GM23248 (cell line): ENCODE results near the gene VRK1. TPM values are rescaled to one million over a fixed set of nuclear protein-coding genes. Genes with fewer than 3 reads are reported as not detected.

Source experiments
- DNase-seq: peaks from one replicate; pipeline ENCODE4 v3.0.0-alpha.2; 2015
- H2AFZ ChIP-seq: fragments of 200-600 bp; sonication (generic); 2 replicates; pipeline ENCODE4 v1.6.1; 2016; ENCODE audit warnings: antibody characterized with exemption
- H3F3A ChIP-seq: fragments of 200-600 bp; sonication (generic); 2 replicates; pipeline ENCODE4 v1.6.1; 2016; ENCODE audit warnings: mild to moderate bottlenecking, antibody characterized with exemption, mixed run types; ENCODE audit not compliant: insufficient read depth
- H3K27ac ChIP-seq: fragments of 200-600 bp; sonication (generic); 2 replicates; pipeline ENCODE4 v1.5.1; 2016; ENCODE audit warnings: mild to moderate bottlenecking
- H3K27me3 ChIP-seq: fragments of 200-600 bp; sonication (generic); replicated peaks from 2 replicates; pipeline ENCODE4 v1.6.1; 2016; ENCODE audit warnings: mild to moderate bottlenecking; ENCODE audit not compliant: insufficient read depth
- H3K36me3 ChIP-seq: fragments of 200-600 bp; sonication (generic); 2 replicates; pipeline ENCODE4 v1.6.1; 2016; ENCODE audit warnings: low read depth, mild to moderate bottlenecking
- H3K4me1 ChIP-seq: fragments of 200-600 bp; sonication (generic); 2 replicates; pipeline ENCODE4 v1.6.1; 2016; ENCODE audit warnings: mild to moderate bottlenecking; ENCODE audit not compliant: insufficient read depth
- H3K4me2 ChIP-seq: fragments of 200-600 bp; sonication (generic); one replicate; pipeline ENCODE4 v1.6.1; 2016; ENCODE audit warnings: mild to moderate bottlenecking; ENCODE audit not compliant: unreplicated experiment
- H3K4me3 ChIP-seq: fragments of 200-600 bp; sonication (generic); 2 replicates; pipeline ENCODE4 v1.5.1; 2016; ENCODE audit warnings: mild to moderate bottlenecking
- H3K79me2 ChIP-seq: fragments of 200-600 bp; sonication (generic); 2 replicates; pipeline ENCODE4 v1.6.1; 2016; ENCODE audit warnings: mild to moderate bottlenecking; ENCODE audit not compliant: insufficient read depth
- H3K9ac ChIP-seq: fragments of 200-600 bp; sonication (generic); 2 replicates; pipeline ENCODE4 v1.6.1; 2016; ENCODE audit warnings: mild to moderate bottlenecking
- H3K9me2 ChIP-seq: fragments of 200-600 bp; sonication (generic); 2 replicates; pipeline ENCODE4 v1.6.1; 2016; ENCODE audit warnings: mixed run types, mild to moderate bottlenecking, moderate library complexity; ENCODE audit not compliant: insufficient read depth
- H3K9me3 ChIP-seq: fragments of 200-600 bp; sonication (generic); one replicate; pipeline ENCODE4 v1.6.1; 2017; ENCODE audit warnings: low read depth
- H4K20me1 ChIP-seq: fragments of 200-600 bp; sonication (generic); 2 replicates; pipeline ENCODE4 v1.6.0; 2016; ENCODE audit not compliant: insufficient read depth
- EZH2 ChIP-seq: fragments of 200-600 bp; sonication (generic); IDR thresholded peaks from 2 replicates; pipeline ENCODE4 v1.6.1; 2018; ENCODE audit warnings: antibody characterized with exemption, mild to moderate bottlenecking; ENCODE audit not compliant: insufficient read depth, poor library complexity, severe bottlenecking
- EZH2phosphoT487 ChIP-seq: fragments of 200-600 bp; sonication (generic); IDR thresholded peaks from 2 replicates; pipeline ENCODE4 v1.6.1; 2018; ENCODE audit warnings: antibody characterized with exemption, moderate library complexity, mild to moderate bottlenecking, low read depth; ENCODE audit not compliant: insufficient read depth
- WGBS, 2 experiments: methylation state at CpG; one replicate each; pipeline ENCODE4 v1.1.6; 2015 to 2017; ENCODE audit warnings: low lambda C conversion rate in 2 of 2, low coverage in 1 of 2; ENCODE audit errors: missing lambda C conversion rate in 2 of 2; 5-methylcytosine and 5-hydroxymethylcytosine counted together
- in situ Hi-C: fragments of 300-500 bp; cut with MboI; formaldehyde crosslinking; loops from 2 replicates; pipeline ENCODE4 v1.15.0; 2020
- polyA plus RNA-seq: library from polyadenylated mRNA; unstranded; fragments of >200 nt; fragmentation: Nextera tagmentation; extraction: Ambion mirVana; gene quantifications from 2 replicates; pipeline ENCODE4 v1.2.1, GENCODE V29; 2016
- total RNA-seq: library from RNA; depleted of rRNA; stranded (reverse); fragments of >200 nt; shearing (Covaris generic); gene quantifications from 2 replicates; pipeline ENCODE4 v1.2.3, GENCODE V29; 2014

The VRK1 gene
- total and polyA plus RNA-seq, 2 experiments from 2014 or later: 17.3 to 19.1 TPM

GRCh38 chr14:96817750-96818666, 20.8 kb downstream of the VRK1 start:
- Histone ChIP-seq H3K9me2 (no peaks in the 10 kb centered on the region), H3K4me2 (no peak overlapping the region), H3K27me3 (no peaks in the 10 kb centered on the region), H3K4me1 (0 out of 2 replicates have a peak, but pooled peaks cover 9% of the 10 kb centered on the region), H3K9ac (no peak overlapping the region), H2AFZ (peak overlapping the region; percentile 18), H3K27ac (no peak overlapping the region), H3K79me2 (peaks cover 99% of the 10 kb centered on the region), H3F3A (0 out of 2 replicates have a peak, but pooled peaks cover under 1% of the 10 kb centered on the region), H3K36me3 (no peaks in the 10 kb centered on the region), H4K20me1 (no peaks in the 10 kb centered on the region), H3K9me3 (no peaks in the 10 kb centered on the region), H3K4me3 (peak overlapping the region; percentile 10; the same call in 1 of the 2 replicates)
- in situ Hi-C loops: no loop called here
- 84 to 86% methylated on average over 5 of the region's 5 CpGs for WGBS, 2 experiments
- DNase-seq: no peak
- TF ChIP-seq EZH2phosphoT487 (no peak), EZH2 (no peak)

- no peak overlapping the region for H3K4me3 ChIP-seq
- H3K4me1 ChIP-seq: peaks cover 36% of the 10 kb centered on the region
- peaks cover 28% of the 10 kb centered on the region for H3F3A ChIP-seq
- in situ Hi-C loops: no loop called here
- H4K20me1 ChIP-seq: no peaks in the 10 kb centered on the region
- H3K27me3 ChIP-seq: no peaks in the 10 kb centered on the region
- no peak for DNase-seq
- 98 to 100% methylated on average over 3 of the region's 3 CpGs for WGBS, 2 experiments
- H3K4me2 ChIP-seq: no peak overlapping the region
- no peak overlapping the region for H3K9ac ChIP-seq
- H3K79me2 ChIP-seq: peaks cover 87% of the 10 kb centered on the region
- no peak overlapping the region for H2AFZ ChIP-seq
- no peaks in the 10 kb centered on the region for H3K9me3 ChIP-seq
- H3K27ac ChIP-seq: no peak overlapping the region
- no peak for TF ChIP-seq EZH2
- TF ChIP-seq EZH2phosphoT487: no peak
- no peaks in the 10 kb centered on the region for H3K36me3 ChIP-seq
- H3K9me2 ChIP-seq: no peaks in the 10 kb centered on the region
Observed at GRCh38 chr14:96821501-96821900, 24.3 kb downstream of the VRK1 start.

- in situ Hi-C loops: no loop called here
- H3K4me3 ChIP-seq: no peak overlapping the region
- no peaks in the 10 kb centered on the region for H3K27me3 ChIP-seq
- no peak overlapping the region for H2AFZ ChIP-seq
- no peak for TF ChIP-seq EZH2
- no peak for TF ChIP-seq EZH2phosphoT487
- WGBS, 2 experiments: 96 to 100% methylated on average over 2 of the region's 2 CpGs
- DNase-seq: no peak
- no peak overlapping the region for H3K9ac ChIP-seq
- H3K9me3 ChIP-seq: no peaks in the 10 kb centered on the region
- peaks cover 28% of the 10 kb centered on the region for H3F3A ChIP-seq
- no peaks in the 10 kb centered on the region for H4K20me1 ChIP-seq
- peak overlapping the region; percentile 71 for H3K4me2 ChIP-seq
- no peaks in the 10 kb centered on the region for H3K36me3 ChIP-seq
- H3K9me2 ChIP-seq: no peaks in the 10 kb centered on the region
- peak overlapping the region; percentile 60 for H3K27ac ChIP-seq
- H3K79me2 ChIP-seq: peaks cover 87% of the 10 kb centered on the region
- peaks cover 31% of the 10 kb centered on the region for H3K4me1 ChIP-seq
Observed at GRCh38 chr14:96823652-96824051, 26.5 kb downstream of the VRK1 start.

- Histone ChIP-seq H3K4me3 (peak overlapping the region; percentile 36), H3K27me3 (no peaks in the 10 kb centered on the region)
Observed at GRCh38 chr14:96824283-96824682, 27.1 kb downstream of the VRK1 start.

More at GRCh38 chr14:96824283-96824682, 27.1 kb downstream of the VRK1 start:
- Histone ChIP-seq H3K79me2 (peaks cover 85% of the 10 kb centered on the region), H3K4me1 (peaks cover 31% of the 10 kb centered on the region), H3F3A (peaks cover 28% of the 10 kb centered on the region), H3K27ac (peak overlapping the region; percentile 60), H4K20me1 (no peaks in the 10 kb centered on the region), H3K9ac (0 out of 2 replicates have a peak overlapping the region, but pooled peaks have one; percentile 7), H3K9me2 (no peaks in the 10 kb centered on the region), H2AFZ (0 out of 2 replicates have a peak overlapping the region, but pooled peaks have one; percentile 7), H3K9me3 (no peaks in the 10 kb centered on the region), H3K36me3 (no peaks in the 10 kb centered on the region), H3K4me2 (peak overlapping the region; percentile 71)
- in situ Hi-C loops: no loop called here
- DNase-seq: peak; percentile 92
- 1% methylated on average over 3 of the region's 3 CpGs for WGBS, 2 experiments
- TF ChIP-seq EZH2: no peak
- TF ChIP-seq EZH2phosphoT487: no peak
